Right atrium auricular region (tissue), 2 donors: Measurements from ENCODE around the gene AVL9. TPM values are rescaled to one million over a fixed set of nuclear protein-coding genes. Genes with fewer than 3 reads are reported as not detected.

Experiments
- DNase-seq: peaks from one replicate; pipeline ENCODE4 v3.0.0-alpha.2; 2019; ENCODE audit warnings: low spot score
- H3K27ac ChIP-seq, 2 donors: fragments of 200-600 bp; sonication (generic); 1 replicate in 1 of 2; 2 replicates in 1 of 2; pipeline ENCODE4 v1.5.1; 2016 to 2019
- H3K27me3 ChIP-seq, 2 donors: fragments of 200-600 bp; sonication (generic); one replicate each; pipeline versions ENCODE4 v1.5.1 to v1.6.0; 2017 to 2019
- H3K36me3 ChIP-seq: fragments of 200-600 bp; sonication (generic); one replicate; pipeline ENCODE4 v1.5.1; 2016
- H3K4me1 ChIP-seq, 2 donors: fragments of 200-600 bp; sonication (generic); one replicate each; pipeline versions ENCODE4 v1.5.1 to v1.6.0; 2017 to 2019
- H3K4me3 ChIP-seq, 2 donors: fragments of 200-600 bp; sonication (generic); 1 replicate in 1 of 2; 2 replicates in 1 of 2; pipeline ENCODE4 v1.5.1; 2017 to 2019; ENCODE audit warnings: mild to moderate bottlenecking in 1 of 2, moderate library complexity in 1 of 2
- H3K9me3 ChIP-seq, 2 donors: fragments of 200-600 bp; sonication (generic); one replicate each; pipeline ENCODE4 v1.5.1; 2019
- CTCF ChIP-seq, 2 donors: fragments of 200-600 bp; sonication (generic); IDR thresholded peaks; one replicate each; pipeline ENCODE4 v1.5.1; 2019; ENCODE audit warnings: antibody characterized with exemption in 2 of 2
- total RNA-seq, 2 donors: library from RNA; depleted of rRNA; stranded (reverse); fragments of >200 nt; gene quantifications; one replicate each; pipeline ENCODE4 v1.1.0, GENCODE V29; 2016

AVL9 gene
- total RNA-seq, 2 donors from 2014 or later: 10.1 to 14.3 TPM

GRCh38 chr7:32561613-32562012, 66.3 kb downstream of the AVL9 start:
- no peaks in the 10 kb centered on the region for H3K4me1 ChIP-seq
- H3K27me3 ChIP-seq: no peaks in the 10 kb centered on the region
- H3K4me3 ChIP-seq: no peak overlapping the region
- H3K27ac ChIP-seq: no peak overlapping the region
- no peak for DNase-seq
- peaks cover 39% of the 10 kb centered on the region for H3K36me3 ChIP-seq
- TF ChIP-seq CTCF (IDR thresholded peaks at IDR 0.05): no peak
- no peaks in the 10 kb centered on the region for H3K9me3 ChIP-seq

GRCh38 chr7:32564542-32564941, 69.3 kb downstream of the AVL9 start:
- Histone ChIP-seq H3K9me3 (no peaks in the 10 kb centered on the region), H3K4me1 (no peaks in the 10 kb centered on the region), H3K36me3 (peaks cover 28% of the 10 kb centered on the region), H3K27me3 (no peaks in the 10 kb centered on the region), H3K4me3 (no peak overlapping the region), H3K27ac (no peak overlapping the region)
- TF ChIP-seq CTCF (IDR thresholded peaks at IDR 0.05): no peak
- no peak for DNase-seq

- no peaks in the 10 kb centered on the region for H3K27me3 ChIP-seq
- H3K4me1 ChIP-seq: no peaks in the 10 kb centered on the region
- peaks cover 31% of the 10 kb centered on the region for H3K36me3 ChIP-seq
- H3K27ac ChIP-seq: no peak overlapping the region
- no peak overlapping the region for H3K4me3 ChIP-seq
- no peaks in the 10 kb centered on the region for H3K9me3 ChIP-seq
- no peak for TF ChIP-seq CTCF (IDR thresholded peaks at IDR 0.05)
- no peak for DNase-seq
Measured at GRCh38 chr7:32569388-32570289, 74.3 kb downstream of the AVL9 start.

GRCh38 chr7:32573110-32573687, 77.9 kb downstream of the AVL9 start:
- Histone ChIP-seq H3K27ac (no peak overlapping the region), H3K9me3 (no peaks in the 10 kb centered on the region), H3K4me1 (no peaks in the 10 kb centered on the region), H3K27me3 (no peaks in the 10 kb centered on the region), H3K36me3 (peaks cover 50% of the 10 kb centered on the region), H3K4me3 (no peak overlapping the region)
- no peak for DNase-seq
- no peak for TF ChIP-seq CTCF (IDR thresholded peaks at IDR 0.05)

- H3K27me3 ChIP-seq: no peaks in the 10 kb centered on the region
- no peak overlapping the region for H3K27ac ChIP-seq
- no peak overlapping the region for H3K4me3 ChIP-seq
- no peak for DNase-seq
- TF ChIP-seq CTCF (IDR thresholded peaks at IDR 0.05): no peak
- H3K36me3 ChIP-seq: peaks cover 49% of the 10 kb centered on the region
- no peaks in the 10 kb centered on the region for H3K4me1 ChIP-seq
- H3K9me3 ChIP-seq: no peaks in the 10 kb centered on the region
Measured at GRCh38 chr7:32574626-32575025, 79.3 kb downstream of the AVL9 start.
